NCI-H774 (cell line): ENCODE data around the gene NRM.
A peak's percentile ranks its signal among the peaks of the same experiment; 100 is the strongest.
"Not testable (repeated sequence)": the region's sequence is repeated elsewhere in the genome, so short reads cannot be mapped to it uniquely, and the experiment has no call there.

Source experiments
- DNase-seq: peaks from one replicate; lab custom pipeline; 2025; lab: John Stamatoyannopoulos, UW

Gene NRM

GRCh38 chr6:30720738-30721197 lies 30.0 kb upstream of the NRM start:
- peak; percentile 74 for DNase-seq

- DNase-seq: peak; percentile 97
These were observed 29.3 kb upstream of the NRM start, which contains the start of gene TUBB for GRCh38 chr6:30719791-30720737. Gene TUBB, plus strand, starts transcription at chr6:30720352. Its CDS starts 155 bp downstream, at chr6:30720507.

- DNase-seq: peak; percentile 4
These were observed 28.6 kb upstream of the NRM start for GRCh38 chr6:30719356-30719755.

- not testable (repeated sequence) for DNase-seq
These were observed 27.3 kb upstream of the NRM start for GRCh38 chr6:30717845-30718720.

- peak; percentile 99 for DNase-seq
These were observed 26.5 kb upstream of the NRM start, which contains the start of gene MDC1 for GRCh38 chr6:30717129-30717844. Gene MDC1, minus strand, starts transcription at chr6:30717281. Its CDS starts 2,106 bp downstream, at chr6:30715175.

- no peak for DNase-seq
These were observed 26.0 kb upstream of the NRM start for GRCh38 chr6:30716879-30717128.

- DNase-seq: no peak
These were observed 23.5 kb upstream of the NRM start for GRCh38 chr6:30714263-30714662.

GRCh38 chr6:30712441-30712945 lies 21.7 kb upstream of the NRM start:
- DNase-seq: no peak

- DNase-seq: no peak
These were observed 21.1 kb upstream of the NRM start for GRCh38 chr6:30711758-30712380.

- DNase-seq: no peak
These were observed 18.5 kb upstream of the NRM start for GRCh38 chr6:30709101-30709868.

GRCh38 chr6:30707281-30707850 lies 16.6 kb upstream of the NRM start:
- peak; percentile 76 for DNase-seq

GRCh38 chr6:30705620-30706019 lies 14.8 kb upstream of the NRM start:
- no peak for DNase-seq

GRCh38 chr6:30703821-30704220 lies 13.0 kb upstream of the NRM start:
- DNase-seq: no peak

- DNase-seq: no peak
These were observed 12.2 kb upstream of the NRM start for GRCh38 chr6:30703011-30703410.

GRCh38 chr6:30700340-30700739 lies 9.6 kb upstream of the NRM start:
- no peak for DNase-seq

- no peak for DNase-seq
These were observed 5.6 kb upstream of the NRM start for GRCh38 chr6:30696432-30696831.

GRCh38 chr6:30691208-30691847 lies 544 bp upstream of the NRM start:
- DNase-seq: peak; percentile 5

GRCh38 chr6:30689985-30690384 lies 799 bp downstream of the NRM start:
- no peak for DNase-seq

- no peak for DNase-seq
These were observed 1.5 kb downstream of the NRM start for GRCh38 chr6:30689022-30689865.
